Fibroblast of lung (primary cell): ENCODE data around the gene LIPG.

Source experiments
- EZH2 ChIP-seq: IDR thresholded peaks from 2 replicates; pipeline ENCODE4 v1.5.1; 2012; ENCODE audit warnings: low read length, control low read depth, mild to moderate bottlenecking; ENCODE audit errors: missing control alignments
- TF ChIP-seq, protein P1 (sequence below), 2 donors: IDR thresholded peaks in 1 of 2; conservative IDR thresholded peaks in 1 of 2; 1 replicate in 1 of 2; 2 replicates in 1 of 2; pipeline ENCODE4 v1.5.1; 2011 to 2012; ENCODE audit warnings: low read length in 2 of 2, control low read depth in 1 of 2, inconsistent platforms in 1 of 2, low read depth in 1 of 2, mild to moderate bottlenecking in 1 of 2

DNA sequence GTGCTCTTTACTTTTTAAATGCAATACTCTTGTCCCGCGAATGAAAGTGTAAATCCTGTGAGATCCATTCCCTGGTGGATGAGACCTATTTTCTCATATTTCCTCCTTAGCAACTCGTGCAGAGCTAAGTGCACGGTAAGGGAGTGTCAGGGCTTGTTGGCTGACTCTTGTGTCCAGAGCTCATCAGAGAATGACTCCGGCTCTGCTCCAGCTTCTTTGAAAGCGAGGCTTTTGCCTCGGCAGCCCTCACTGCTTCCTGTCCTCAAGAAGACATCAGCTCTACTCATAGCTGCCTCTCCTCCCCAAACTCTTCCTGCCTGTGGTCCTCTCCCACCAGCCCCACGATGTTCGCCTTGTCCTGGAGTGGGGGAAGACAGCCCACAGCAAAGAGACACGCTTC is 70.7 kb downstream of the LIPG start:
- TF ChIP-seq, protein P1, sequence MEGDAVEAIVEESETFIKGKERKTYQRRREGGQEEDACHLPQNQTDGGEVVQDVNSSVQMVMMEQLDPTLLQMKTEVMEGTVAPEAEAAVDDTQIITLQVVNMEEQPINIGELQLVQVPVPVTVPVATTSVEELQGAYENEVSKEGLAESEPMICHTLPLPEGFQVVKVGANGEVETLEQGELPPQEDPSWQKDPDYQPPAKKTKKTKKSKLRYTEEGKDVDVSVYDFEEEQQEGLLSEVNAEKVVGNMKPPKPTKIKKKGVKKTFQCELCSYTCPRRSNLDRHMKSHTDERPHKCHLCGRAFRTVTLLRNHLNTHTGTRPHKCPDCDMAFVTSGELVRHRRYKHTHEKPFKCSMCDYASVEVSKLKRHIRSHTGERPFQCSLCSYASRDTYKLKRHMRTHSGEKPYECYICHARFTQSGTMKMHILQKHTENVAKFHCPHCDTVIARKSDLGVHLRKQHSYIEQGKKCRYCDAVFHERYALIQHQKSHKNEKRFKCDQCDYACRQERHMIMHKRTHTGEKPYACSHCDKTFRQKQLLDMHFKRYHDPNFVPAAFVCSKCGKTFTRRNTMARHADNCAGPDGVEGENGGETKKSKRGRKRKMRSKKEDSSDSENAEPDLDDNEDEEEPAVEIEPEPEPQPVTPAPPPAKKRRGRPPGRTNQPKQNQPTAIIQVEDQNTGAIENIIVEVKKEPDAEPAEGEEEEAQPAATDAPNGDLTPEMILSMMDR (conservative IDR thresholded peaks at IDR 0.05 in 1 of 2, IDR thresholded peaks at IDR 0.05 in 1 of 2; ENCODE audit: low read depth in 1 of 2, low read length in 2 of 2): no peak
- no peak for TF ChIP-seq EZH2
